Kidney (tissue), 14 donors: ENCODE data around the gene CAPN15. TPM values are rescaled to one million over a fixed set of nuclear protein-coding genes. Genes with fewer than 3 reads are reported as not detected.
A peak's percentile ranks its signal among the peaks of the same experiment; 100 is the strongest.

ENCODE experiments used
- DNase-seq, 5 donors: peaks; one replicate each; pipeline ENCODE4 v3.0.0-alpha.2; 2013 to 2020
- FAIRE-seq: peaks from 2 replicates; lab custom pipeline; 2012; peaks lifted over from hg19 to GRCh38; lab: Jason Lieb, UNC
- H3K27ac ChIP-seq, 2 donors: one replicate each; pipeline ENCODE4 v1.7.0; 2013; ENCODE audit warnings: low read depth in 2 of 2, low read length in 2 of 2, inconsistent platforms in 1 of 2
- H3K27me3 ChIP-seq: one replicate; pipeline ENCODE4 v1.7.1; 2013; ENCODE audit warnings: low read length, inconsistent platforms; ENCODE audit not compliant: control insufficient read depth, insufficient read depth
- H3K36me3 ChIP-seq, 3 donors: one replicate each; pipeline versions ENCODE4 v1.7.0 to v1.7.1; 2013; ENCODE audit warnings: low read length in 3 of 3, control low read depth in 1 of 3, inconsistent platforms in 1 of 3; ENCODE audit not compliant: insufficient read depth in 3 of 3, control insufficient read depth in 2 of 3
- H3K4me1 ChIP-seq, 3 donors: one replicate each; pipeline versions ENCODE4 v1.7.0 to v1.7.1; 2013; ENCODE audit warnings: low read length in 3 of 3, inconsistent platforms in 1 of 3, low read depth in 1 of 3; ENCODE audit not compliant: control insufficient read depth in 2 of 3, insufficient read depth in 2 of 3
- H3K4me3 ChIP-seq, 3 donors: one replicate each; pipeline versions ENCODE4 v1.7.0 to v1.8.1; 2013; ENCODE audit warnings: low read length in 3 of 3, control low read depth in 1 of 3, inconsistent platforms in 1 of 3
- H3K9ac ChIP-seq, 3 donors: one replicate each; pipeline versions ENCODE4 v1.7.0 to v1.7.1; 2013; ENCODE audit warnings: low read length in 3 of 3, control low read depth in 1 of 3, inconsistent platforms in 1 of 3
- H3K9me3 ChIP-seq, 3 donors: one replicate each; pipeline versions ENCODE4 v1.7.0 to v1.7.1; 2013; ENCODE audit warnings: low read length in 3 of 3, control low read depth in 1 of 3, inconsistent platforms in 1 of 3; ENCODE audit not compliant: control insufficient read depth in 2 of 3, insufficient read depth in 1 of 3
- intact Hi-C: fragments of 100-400 bp; cut with DNase I; formaldehyde crosslinking; loops from one replicate; pipeline ENCODE4 v1.11.1; 2022
- polyA plus RNA-seq: library from polyadenylated mRNA; stranded (reverse); fragments of 350-450 nt; fragmentation: Illumina TruSeq; extraction: RNeasy Lipid Tissue Mini Kit (QIAGEN cat#74804); gene quantifications from one replicate; pipeline ENCODE4 v1.2.3, GENCODE V29; 2014; ENCODE audit warnings: low read depth, low replicate concordance; ENCODE audit not compliant: insufficient read depth
- total RNA-seq: library from RNA; stranded (reverse); fragmentation: NEBNext Ultra II Directional; extraction: Animal tissue kit (Norgen Biotek cat#: 25700); gene quantifications from one replicate; pipeline ENCODE4 v1.2.1, GENCODE V29; 2021
- TF ChIP-seq, protein P1 (sequence below): IDR thresholded peaks from 3 replicates; pipeline ENCODE4 v1.5.1; 2012; ENCODE audit warnings: mild to moderate bottlenecking, moderate library complexity, borderline replicate concordance; ENCODE audit not compliant: insufficient read depth; ENCODE audit errors: extremely low read depth
- donor health status: control.
- donor health status: control.
- donor health status: control.
- donor health status: control.
- donor health status: control.
- donor health status: DM: yes; HTN: yes; CAD: no.
- donor health status: Normal renal cell carcinoma (clear cell type).

CAPN15 gene
- total and polyA plus RNA-seq, 2 donors from 2014 or later: 17.9 to 52.9 TPM

DNA sequence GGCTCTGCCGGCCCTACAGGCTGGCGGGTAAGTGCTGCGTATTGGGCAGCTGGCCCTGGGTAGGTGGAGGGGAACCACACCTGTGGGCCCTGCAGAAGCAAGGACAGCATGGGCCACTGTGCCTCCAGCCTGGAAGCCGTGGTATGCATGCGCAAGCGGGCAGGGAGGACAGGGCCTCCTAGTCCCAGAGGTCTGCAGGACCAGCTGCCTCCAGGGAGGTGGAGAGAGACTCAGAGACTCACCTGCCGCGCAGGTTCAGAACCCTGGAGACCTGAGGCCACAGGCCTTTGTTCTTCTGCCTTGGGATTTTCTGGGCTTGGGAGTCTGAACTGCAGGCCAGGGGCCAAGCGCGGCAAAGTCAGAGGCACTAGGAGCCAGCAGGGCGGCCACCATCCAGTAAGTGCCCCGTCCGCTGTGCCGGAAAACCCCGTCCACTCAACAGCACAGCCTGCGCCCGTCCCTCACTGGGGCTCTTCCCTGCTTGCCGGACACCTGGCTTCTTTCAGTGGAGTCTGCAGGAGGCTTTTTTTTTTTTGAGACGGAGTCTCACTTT lies 53.5 kb downstream of the CAPN15 start:
- Histone ChIP-seq H3K27ac (no peak overlapping the region), H3K27me3 (no peaks in the 10 kb centered on the region), H3K4me1 (peaks cover 0 to 2% (median 0%) of the 10 kb centered on the region in 3 donors), H3K9ac (no peak overlapping the region), H3K4me3 (no peak overlapping the region), H3K9me3 (no peaks in the 10 kb centered on the region), H3K36me3 (no peaks in the 10 kb centered on the region)
- intact Hi-C loops: no loop called here
- peak in 1 of 5 donors; percentile 34 for DNase-seq
- no peak for FAIRE-seq
- TF ChIP-seq, protein P1, sequence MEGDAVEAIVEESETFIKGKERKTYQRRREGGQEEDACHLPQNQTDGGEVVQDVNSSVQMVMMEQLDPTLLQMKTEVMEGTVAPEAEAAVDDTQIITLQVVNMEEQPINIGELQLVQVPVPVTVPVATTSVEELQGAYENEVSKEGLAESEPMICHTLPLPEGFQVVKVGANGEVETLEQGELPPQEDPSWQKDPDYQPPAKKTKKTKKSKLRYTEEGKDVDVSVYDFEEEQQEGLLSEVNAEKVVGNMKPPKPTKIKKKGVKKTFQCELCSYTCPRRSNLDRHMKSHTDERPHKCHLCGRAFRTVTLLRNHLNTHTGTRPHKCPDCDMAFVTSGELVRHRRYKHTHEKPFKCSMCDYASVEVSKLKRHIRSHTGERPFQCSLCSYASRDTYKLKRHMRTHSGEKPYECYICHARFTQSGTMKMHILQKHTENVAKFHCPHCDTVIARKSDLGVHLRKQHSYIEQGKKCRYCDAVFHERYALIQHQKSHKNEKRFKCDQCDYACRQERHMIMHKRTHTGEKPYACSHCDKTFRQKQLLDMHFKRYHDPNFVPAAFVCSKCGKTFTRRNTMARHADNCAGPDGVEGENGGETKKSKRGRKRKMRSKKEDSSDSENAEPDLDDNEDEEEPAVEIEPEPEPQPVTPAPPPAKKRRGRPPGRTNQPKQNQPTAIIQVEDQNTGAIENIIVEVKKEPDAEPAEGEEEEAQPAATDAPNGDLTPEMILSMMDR: no peak

DNA sequence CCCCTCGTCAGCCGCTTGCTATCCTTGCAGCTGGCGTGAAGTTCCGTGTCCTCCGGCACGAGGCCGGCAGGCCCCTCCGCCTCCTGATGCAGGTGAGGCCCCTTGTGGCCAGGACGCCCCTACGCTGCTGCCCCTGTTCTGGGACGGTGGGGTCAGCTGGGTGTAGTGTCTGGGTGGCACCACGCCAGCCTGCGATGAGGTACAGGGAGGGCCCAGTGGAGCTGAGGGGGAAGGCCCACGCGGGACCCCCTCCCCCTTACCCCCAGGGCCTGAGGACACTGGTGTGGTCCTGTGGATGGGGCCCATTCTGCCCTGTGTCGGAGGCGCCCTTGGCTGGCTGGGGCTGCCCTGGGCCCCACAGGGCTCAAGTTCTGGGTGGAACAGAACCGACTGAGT lies 54.7 kb downstream of the CAPN15 start:
- H3K27ac ChIP-seq: no peak overlapping the region

DNA sequence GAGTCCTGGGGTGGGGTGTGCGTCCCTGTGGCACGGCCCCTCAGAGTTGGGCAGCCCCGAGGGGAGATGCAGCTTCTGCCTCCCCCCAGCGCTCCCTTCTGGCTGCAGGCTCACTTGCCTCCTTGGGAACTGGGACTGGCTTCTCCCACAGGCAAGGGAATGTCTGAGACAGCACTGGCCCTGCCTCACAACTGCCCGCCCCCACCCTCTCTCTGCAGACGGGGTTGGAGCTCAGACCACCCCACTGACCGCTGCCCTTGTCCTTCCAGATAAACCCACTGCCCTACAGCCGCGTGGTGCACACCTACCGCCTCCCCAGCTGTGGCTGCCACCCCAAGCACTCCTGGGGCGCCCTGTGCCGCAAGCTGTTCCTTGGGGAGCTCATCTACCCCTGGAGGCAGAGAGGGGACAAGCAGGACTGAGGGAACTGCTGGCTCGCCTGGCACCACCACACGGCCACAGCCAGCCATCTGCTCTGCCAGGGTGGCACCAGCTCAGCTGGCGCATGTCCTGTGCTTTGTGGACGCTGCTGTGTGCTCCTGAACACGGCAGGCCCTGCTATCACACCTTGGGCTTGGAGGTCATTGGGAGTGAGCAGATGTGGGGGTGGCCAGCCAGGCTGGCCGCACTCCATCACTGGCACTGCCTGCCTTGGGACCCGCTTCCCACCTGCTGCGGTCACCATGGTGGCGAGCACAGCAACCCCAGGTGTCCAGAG lies 55.3 kb downstream of the CAPN15 start:
- Histone ChIP-seq H3K9ac (no peak overlapping the region), H3K4me1 (peaks cover 0 to 9% (median 8%) of the 10 kb centered on the region in 3 donors)
- FAIRE-seq: no peak

More for the DNA sequence above, 54.7 kb downstream of the CAPN15 start:
- Histone ChIP-seq H3K4me3 (no peak overlapping the region), H3K27me3 (no peaks in the 10 kb centered on the region), H3K9me3 (no peaks in the 10 kb centered on the region), H3K36me3 (no peaks in the 10 kb centered on the region), H3K4me1 (peaks cover 0 to 9% (median 4%) of the 10 kb centered on the region in 3 donors), H3K9ac (no peak overlapping the region)
- TF ChIP-seq, protein P1: no peak
- DNase-seq (no peak), FAIRE-seq (no peak)
- intact Hi-C loops: no loop called here

More for the DNA sequence above, 55.3 kb downstream of the CAPN15 start:
- intact Hi-C loops: no loop called here
- no peaks in the 10 kb centered on the region for H3K9me3 ChIP-seq
- H3K27me3 ChIP-seq: no peaks in the 10 kb centered on the region
- no peaks in the 10 kb centered on the region for H3K36me3 ChIP-seq
- H3K27ac ChIP-seq: no peak overlapping the region
- TF ChIP-seq, protein P1: no peak
- DNase-seq: peak in 1 of 5 donors; percentile 52
- H3K4me3 ChIP-seq: no peak overlapping the region
